GM11168 (cell line): ENCODE measurements around the gene ATP1B3.
"Not testable (repeated sequence)": the region's sequence is repeated elsewhere in the genome, so short reads cannot be mapped to it uniquely, and the experiment has no call there.

ENCODE experiments used
- in situ Hi-C: fragments of 300-500 bp; cut with MboI; formaldehyde crosslinking; loops from one replicate; pipeline ENCODE4 v1.12.0; 2022; ENCODE audit warnings: low sequenced_read_pairs; ENCODE audit not compliant: unreplicated experiment

Gene ATP1B3

DNA sequence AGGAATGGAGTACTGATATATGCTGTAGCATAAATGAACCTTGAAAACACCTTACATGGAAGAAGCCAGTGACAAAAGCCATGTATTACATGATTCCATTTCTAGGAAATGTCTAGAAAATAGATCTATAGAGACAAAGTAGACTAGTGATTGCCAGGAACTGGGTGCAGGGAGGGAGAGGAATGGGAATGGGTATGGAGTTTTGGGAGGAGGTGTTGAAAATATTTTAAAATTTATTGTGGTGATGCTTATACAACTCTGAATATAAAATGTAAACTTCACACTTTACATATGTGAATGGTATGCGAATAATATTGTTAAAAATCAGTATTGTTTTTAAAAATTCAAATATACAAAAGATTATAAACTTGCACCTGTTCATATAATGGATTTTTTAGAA, 22.5 kb downstream of the ATP1B3 start:
- in situ Hi-C loops: no loop called here

DNA sequence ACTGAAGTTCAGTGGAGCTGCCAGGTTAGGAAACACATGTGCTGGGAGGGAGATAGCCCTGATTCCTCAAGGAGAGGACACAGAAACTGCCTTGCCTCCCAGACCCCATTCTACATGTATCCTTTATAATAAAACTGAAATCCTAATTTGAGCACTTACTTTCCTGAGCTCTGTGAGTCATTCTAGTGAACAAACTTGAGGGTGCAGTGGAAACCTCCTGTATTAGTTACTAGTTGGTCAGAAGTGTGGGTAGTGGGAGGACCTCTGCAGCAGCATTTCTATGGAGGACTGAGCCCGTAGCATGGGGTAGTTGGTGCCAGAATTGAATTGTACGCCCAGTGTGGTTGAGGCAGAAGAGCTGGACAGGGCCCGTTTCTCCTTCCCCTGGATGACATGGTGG, 23.9 kb downstream of the ATP1B3 start:
- in situ Hi-C loops: no loop called here

DNA sequence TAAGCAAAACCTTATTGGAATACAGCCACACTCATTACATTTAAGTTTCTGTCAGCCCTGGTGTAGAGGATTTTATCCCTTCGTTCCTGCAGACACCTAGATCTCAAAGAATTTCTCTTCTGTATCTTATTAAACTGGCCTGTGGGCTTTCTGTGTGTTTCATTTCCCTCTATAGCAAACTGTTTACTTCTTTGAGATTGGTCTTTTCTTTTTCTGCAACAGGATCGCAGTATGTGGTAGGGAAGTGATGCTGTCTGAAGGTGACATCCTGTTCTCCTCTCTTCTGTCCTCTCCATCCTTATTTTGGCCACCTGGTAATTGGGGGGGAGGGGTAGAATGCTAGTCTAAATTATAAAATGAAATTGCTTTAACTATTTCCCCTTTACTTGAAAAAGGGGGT, 25.5 kb downstream of the ATP1B3 start:
- in situ Hi-C loops: no loop called here

DNA sequence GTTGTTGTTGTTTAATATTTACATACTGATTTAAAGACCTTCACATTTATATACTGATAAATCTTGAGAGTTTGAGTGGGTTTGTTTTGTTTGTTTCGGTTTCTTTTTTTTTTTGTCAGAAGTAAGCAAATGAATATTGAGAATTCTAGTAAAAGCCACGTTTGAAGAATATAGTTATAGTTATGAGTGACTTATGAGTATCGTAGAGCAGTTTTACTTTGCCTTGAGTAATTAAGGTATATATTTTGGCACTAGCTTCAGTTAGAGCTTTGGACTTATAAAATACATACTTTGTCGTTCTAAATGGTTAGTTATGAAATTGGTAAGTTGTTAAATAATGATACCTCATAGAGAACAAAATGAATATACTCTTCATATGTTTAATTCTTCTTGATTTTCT, 27.8 kb downstream of the ATP1B3 start:
- in situ Hi-C loops: no loop called here

DNA sequence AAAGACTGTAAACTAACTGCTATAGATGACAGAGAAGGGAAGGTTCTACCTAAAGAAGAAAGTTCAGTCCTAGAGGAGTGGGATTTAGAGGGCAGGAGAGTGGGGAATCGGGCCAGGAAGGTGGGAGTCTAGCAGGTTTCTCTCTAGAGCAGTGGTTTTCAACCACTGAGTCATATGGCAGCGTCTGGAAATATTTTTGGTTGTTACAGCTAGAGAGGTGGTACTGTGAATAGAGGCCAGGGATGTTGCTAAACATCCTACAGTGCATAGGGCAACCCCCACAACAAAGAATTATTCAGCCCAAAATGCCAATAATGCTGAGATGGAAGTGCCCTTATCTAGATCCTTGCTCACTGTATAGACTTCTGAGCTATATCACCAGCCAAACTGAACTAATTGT, 28.7 kb downstream of the ATP1B3 start:
- in situ Hi-C loops: no loop called here

DNA sequence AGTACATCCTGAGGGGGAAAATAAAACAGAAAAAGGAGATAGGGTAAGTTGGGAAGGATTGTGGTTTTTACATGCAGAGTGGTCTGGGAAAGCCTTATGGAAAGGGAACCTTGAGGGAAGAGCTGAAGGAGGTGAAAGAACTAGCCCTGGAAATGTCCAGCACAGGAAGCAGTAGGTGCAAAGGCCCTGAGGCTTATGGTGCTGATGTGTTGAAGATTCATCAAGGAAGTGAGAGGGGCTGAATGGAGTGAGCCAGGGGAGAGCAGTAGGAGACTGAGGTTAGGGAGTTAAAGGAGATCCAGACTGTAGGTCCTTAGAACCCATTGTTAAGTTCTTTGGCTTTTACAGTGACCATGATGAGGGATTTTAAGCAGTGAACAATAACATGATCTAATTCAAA, 33.0 kb downstream of the ATP1B3 start:
- in situ Hi-C loops: no loop called here

DNA sequence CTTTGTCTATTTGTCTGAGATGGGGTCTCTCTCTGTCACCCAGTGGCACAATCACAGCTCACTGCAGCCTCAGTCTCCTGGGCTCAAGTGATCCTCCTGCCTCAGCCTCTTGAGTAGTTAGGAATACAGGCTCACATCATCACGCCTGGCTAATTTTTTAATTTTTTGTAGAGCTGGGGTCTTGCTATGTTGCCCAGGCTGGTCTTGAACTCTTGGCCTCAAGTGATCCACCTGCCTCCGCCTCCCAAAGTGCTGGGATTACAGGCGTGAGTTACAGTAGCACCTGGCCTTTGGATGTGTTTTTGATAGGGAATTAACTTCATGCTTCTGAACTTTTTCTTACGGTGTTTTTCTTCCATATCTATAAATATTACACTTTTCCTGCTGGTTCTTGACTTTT, 33.5 kb downstream of the ATP1B3 start:
- in situ Hi-C loops: not testable (repeated sequence)

DNA sequence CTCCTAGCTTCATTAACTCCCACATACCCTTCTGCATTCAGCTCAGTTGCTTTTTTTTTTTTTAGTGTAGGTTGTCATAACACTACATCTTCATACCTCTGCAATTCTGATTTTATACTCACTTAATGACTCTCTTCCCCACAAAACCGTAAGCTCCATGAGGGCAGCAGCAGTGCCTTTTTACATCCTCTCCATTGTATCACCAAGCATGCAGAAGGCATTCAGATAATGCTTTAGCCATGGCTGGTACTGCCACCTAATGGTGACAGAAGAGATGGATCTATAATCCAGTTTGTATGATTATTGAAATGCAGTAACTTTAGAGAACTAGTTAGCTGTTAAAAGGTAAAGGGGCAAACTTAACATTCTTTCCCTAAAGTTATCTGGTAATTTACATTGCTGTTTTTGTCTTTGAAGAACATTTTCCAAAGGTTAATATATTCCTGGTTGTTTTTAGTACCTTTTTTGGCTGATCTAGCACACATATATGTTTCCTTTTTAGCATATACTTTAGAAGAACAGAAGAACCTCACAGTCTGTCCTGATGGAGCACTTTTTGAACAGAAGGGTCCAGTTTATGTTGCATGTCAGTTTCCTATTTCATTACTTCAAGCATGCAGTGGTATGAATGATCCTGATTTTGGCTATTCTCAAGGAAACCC, 36.8 kb downstream of the ATP1B3 start:
- in situ Hi-C loops: no loop called here

DNA sequence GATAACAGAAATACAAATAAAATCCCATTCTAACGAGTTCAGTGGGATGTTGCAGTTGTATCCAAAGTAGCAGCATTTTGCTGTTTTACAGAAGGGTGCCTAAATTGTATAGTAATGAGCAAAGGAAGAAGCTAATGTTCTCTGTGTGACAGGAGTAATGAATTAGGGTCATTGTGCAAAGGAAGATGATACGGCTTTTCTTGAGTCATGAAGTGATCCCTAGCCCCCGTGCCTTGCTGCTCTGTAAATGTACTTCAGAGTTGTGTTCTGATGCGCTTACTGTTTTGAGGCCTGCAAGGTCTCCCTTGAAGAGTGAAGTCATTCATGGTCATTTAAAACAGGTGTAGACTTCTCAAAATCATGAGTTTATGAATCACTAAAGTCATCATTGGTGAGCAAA, 37.9 kb downstream of the ATP1B3 start:
- in situ Hi-C loops: no loop called here

DNA sequence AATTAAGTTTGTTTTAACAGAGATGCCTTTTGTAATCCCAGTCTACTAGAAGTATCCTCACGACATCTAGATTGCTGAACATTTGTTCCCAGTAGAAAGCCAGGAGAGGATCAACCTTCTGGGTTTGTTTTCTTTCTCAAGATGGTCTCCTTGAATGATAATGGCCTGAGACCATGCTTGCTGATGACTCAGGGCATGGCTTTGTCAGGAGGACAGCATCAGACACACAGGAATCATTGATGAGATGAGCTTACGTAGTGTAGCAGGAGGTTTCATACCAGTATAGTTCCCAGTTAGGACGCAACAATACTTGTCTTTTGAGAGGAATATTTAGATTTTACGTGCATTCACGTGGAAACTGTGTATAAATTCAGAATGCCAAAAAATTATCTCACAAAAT, 38.6 kb downstream of the ATP1B3 start:
- in situ Hi-C loops: no loop called here

DNA sequence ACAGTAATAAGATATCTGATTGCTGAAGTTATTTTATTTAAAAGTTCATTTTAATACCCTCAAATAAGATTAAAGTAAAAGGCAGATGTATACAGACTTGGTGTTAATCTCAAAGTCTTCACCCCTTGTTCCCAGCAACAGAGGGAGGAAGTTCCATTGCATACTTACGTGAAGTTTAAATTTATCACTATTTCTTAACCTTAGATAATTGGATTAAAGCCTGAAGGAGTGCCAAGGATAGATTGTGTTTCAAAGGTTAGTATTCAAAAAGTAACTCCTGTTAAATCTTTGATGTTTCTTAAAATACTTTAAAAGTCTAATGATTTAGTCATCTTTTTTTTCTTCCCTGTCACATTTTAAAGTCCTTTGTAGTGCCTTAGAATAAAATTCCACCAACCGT, 39.3 kb downstream of the ATP1B3 start:
- in situ Hi-C loops: no loop called here

DNA sequence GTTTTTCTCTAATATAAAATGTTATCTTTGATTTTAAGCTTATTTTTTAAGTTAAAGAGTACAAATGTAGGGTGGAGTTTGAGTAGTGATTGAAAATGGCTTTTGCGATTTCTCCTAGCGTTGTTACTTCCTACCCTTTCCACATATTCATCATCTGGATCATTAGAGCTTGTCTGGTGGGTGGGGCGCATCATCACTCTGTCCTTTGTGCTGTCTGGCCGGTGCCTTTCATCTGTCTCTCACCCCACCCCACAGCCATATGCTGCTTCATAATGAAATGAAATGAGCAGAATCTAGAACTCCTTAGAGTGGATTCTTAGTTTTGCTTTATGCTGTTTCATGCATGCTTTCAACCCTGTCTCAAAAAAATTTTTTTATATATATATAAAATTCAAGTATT, 44.3 kb downstream of the ATP1B3 start:
- in situ Hi-C loops: no loop called here

DNA sequence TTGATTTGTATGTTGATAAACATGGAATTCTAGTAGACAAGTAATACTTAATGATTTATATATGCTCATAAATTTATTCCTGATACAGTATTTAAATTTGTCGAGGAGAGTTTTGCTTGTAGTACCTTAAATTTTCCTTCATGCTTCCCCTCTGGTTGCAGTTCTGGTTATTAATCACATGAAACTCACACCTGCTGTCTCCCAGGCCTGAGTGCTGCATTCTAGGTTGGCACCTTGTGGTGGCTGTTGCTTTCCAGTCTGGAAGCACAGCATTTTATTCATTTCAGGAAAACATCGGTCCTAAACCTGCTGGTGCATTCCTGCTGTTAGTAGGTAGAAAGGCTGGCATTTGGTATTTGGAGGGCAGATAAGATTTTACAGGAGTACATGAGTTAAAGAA, 44.9 kb downstream of the ATP1B3 start:
- in situ Hi-C loops: no loop called here

DNA sequence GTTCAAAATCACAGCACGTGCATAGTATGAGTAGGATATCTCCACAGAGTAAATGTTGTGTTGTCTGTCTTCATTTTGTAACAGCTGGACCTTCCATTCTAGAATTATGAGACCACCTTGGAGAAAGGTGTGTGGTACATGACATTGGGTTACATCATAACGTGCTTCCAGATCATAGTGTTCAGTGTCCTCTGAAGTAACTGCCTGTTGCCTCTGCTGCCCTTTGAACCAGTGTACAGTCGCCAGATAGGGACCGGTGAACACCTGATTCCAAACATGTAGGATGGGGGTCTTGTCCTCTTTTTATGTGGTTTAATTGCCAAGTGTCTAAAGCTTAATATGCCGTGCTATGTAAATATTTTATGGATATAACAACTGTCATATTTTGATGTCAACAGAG, 49.2 kb downstream of the ATP1B3 start:
- in situ Hi-C loops: not testable (repeated sequence)

DNA sequence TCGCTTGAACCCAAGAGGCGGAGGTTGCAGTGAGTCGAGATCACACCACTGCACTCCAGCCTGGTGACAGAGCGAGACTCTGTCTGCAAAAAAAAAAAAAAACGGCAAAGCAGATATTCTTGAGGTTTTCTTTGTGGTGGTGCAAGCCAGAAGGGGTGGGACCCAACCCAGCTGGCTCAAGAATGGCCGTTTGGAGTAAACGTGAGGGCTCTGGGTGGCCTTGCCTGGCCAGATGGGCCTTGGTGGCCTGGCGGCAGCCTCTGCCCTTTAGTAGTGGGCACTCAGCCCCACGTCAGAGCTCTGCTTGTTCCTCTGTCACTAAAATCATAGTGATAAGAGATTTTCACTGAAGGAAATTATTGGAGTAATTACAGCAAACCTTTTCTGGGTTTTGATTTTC, 50.5 kb downstream of the ATP1B3 start:
- in situ Hi-C loops: no loop called here

DNA sequence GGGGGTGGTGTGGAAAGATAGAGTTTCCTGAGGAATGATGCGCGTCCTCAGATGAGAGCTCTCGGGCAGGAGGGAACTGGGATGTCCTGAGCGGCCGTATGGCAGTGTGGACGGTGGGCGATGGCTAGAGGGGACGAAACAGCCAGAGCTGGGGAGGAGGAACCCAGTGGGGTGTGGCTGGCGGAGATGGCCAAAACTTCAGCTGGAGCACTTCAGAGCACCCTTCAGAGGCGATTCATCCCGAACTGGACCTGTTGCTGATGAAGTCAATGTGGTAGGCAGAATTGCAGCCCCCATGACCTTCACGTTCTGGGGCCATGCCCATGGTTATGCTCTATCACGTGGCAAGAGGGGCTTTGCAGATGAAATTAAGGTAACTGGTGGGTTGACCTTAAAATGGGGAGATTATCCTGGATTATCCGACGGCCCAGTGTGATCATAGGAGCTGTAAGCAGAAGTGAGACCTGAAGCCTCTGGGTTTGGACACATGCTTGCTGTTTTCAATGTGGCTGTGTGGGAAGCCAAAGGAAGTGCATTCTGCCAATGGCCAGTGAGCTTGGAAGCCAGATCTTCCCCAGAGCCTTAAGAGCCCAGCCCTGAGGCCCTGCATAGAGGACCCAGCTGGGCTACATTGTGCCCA, 52.3 kb downstream of the ATP1B3 start:
- in situ Hi-C loops: no loop called here

DNA sequence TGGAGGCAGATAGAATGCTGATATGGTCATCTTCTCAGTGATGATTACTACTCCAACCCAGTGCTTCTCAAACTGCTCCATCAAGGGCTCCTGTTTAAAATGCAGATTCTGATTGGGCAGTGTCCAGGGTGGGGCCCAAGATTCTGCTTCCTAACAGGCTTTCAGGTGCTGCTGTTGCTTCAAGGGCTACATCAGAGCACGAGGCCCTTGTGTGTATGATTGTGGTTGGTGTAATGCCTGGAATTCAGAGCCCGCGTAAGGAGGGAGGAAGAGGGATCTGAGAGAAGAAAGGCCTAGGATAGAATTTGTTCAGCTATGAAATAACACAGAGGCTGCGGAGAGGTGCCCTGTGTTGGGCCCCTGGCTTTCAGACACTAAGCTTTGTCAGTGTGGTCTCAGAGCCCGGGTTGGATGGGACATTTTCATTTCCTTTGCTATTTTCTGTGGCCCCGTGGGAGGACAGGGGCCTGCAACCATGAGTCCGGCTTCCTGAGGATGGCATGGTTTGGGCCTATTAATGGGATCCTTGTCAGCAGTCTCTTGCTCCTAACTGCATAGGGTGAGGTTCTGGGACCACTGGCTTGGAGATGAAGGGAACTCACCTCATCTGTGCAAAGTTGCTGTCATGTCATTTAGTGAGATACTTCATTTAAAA, 53.0 kb downstream of the ATP1B3 start:
- in situ Hi-C loops: no loop called here

DNA sequence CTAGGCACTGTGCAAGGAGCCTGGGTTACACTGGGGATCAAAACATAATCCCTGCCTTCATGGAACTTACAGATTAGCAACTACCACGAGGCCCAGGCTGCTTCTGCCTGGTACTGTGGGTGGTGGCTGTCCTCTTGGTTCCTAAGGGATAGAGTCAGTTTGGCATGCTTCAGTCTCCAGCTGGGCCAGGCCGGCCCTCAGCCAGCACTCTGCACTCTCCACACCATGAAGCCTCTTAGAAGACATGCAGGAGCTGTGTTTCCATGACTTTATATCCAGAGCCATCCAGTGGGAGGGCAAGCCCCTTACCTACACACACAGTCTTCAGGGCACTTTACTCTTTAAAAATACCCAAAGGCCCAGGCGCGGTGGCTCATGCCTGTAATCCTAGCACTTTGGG, 54.4 kb downstream of the ATP1B3 start:
- in situ Hi-C loops: no loop called here

DNA sequence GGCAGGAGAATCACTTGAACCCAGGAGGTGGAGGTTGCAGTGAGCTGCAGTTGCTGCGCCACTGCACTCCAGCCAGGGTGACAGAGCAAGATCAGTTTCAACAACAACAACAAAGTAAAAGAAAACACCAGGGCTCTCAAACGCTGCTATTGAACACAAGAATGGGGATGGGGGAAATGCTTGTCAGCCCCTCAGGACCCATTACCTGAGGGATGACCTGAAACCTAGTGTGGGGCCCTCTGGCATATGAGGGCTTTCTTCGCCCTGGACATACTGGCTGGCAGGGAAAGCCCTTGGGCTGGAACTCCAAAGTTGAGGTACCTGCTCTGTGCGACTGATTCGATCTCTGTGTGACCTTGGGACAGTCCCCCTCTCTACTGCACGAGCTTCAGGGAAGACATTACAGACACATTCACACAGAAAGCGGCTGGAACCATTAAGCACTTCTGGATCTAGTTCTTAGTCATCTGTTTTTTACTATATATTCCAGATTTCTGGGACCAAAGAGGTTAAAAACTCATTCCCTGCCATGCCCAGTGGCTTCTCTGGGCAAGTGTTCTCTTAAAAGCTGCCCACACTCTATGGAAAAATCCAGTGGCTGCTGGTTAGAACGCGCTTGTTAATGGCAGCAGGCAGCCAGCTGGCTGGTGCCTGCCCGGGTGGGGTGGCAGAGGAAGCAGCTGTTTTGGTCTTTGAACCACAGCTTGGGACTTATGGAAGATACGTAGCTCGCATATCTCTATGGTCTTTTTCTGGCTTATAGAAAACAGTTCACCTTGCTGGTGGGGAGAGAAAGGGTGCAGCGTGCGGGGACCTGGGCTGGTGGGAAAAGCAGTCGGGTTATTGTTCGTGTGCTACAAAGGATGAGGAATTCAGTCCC, 57.2 kb downstream of the ATP1B3 start:
- in situ Hi-C loops: no loop called here

DNA sequence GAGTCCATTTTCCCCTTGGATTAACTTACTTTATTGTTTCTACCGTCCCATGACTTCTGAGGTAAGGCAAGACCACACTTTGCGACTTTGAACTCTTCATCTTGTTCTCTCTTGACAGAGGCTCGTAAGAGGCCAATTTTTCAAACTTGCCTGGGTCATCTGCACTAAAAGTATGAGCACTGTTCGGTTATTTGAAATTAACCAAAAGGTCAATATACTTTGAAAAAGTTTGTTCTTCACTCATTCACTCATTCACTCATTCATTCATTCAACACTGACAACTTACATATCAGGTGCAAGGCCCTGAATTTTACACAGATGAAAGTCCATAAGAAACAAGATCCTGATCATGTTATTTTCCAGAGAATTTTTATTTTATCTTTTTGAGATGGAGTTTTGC, 57.9 kb downstream of the ATP1B3 start:
- in situ Hi-C loops: no loop called here

DNA sequence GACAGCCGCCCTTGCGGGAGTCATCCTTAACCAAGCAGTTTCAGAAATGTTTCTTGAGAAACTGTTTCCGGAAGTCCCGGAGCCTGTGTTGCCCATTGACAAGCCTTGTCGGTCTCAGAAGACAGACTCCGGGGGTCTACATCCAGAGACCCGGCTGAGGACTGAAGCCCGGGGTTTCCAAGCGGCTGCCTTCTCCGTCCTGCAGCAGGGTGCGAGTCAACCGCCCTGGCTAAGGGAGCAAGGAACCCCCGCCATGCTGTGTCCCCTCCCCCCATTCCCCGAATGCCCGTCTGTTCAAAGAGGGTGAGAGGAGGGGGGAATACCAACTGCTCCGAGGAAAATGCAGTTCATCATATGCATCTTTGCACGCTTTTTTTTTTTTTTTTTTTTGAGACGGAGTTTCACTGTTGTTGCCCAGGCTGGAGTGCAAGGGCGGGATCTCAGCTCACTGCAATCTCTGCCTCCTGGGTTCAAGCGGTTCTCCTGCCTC, 61.6 kb downstream of the ATP1B3 start:
- in situ Hi-C loops: no loop called here
